K562 (cell line): Measurements from ENCODE around the gene CNOT10. TPM values are rescaled to one million over a fixed set of nuclear protein-coding genes. Genes with fewer than 3 reads are reported as not detected.

ENCODE experiments used
- C11orf30 ChIP-seq: fragments of 450-650 bp; IDR thresholded peaks from 2 replicates; pipeline ENCODE4 v1.6.1; 2016; ENCODE audit warnings: low read depth, mild to moderate bottlenecking
- CAMTA2 ChIP-seq: fragments of 250-450 bp; sonication (Bioruptor Pico); conservative IDR thresholded peaks from 2 replicates; pipeline ENCODE4 v1.5.1; 2022
- CHD2 ChIP-seq: IDR thresholded peaks from 2 replicates; pipeline ENCODE4 v1.6.1; 2011; ENCODE audit warnings: low read depth, low read length
- CREB1 ChIP-seq, 2 experiments: sonication (generic) in 1 of 2; formaldehyde crosslinking in 1 of 2; IDR thresholded peaks; 2 replicates each; pipeline versions ENCODE4 v1.6.1 to v1.8.0; 2012 to 2022; ENCODE audit warnings: inconsistent platforms in 1 of 2, mild to moderate bottlenecking in 1 of 2, missing genetic modification reagents in 1 of 2, moderate library complexity in 1 of 2
- GABPB1 ChIP-seq: sonication (generic); formaldehyde crosslinking; IDR thresholded peaks from 2 replicates; pipeline ENCODE4 v1.8.0; 2022; ENCODE audit warnings: mild to moderate bottlenecking, missing genetic modification reagents
- MED1 ChIP-seq: sonication (generic); formaldehyde crosslinking; IDR thresholded peaks from 2 replicates; pipeline ENCODE4 v1.8.1; 2023; ENCODE audit warnings: missing genetic modification reagents, borderline replicate concordance
- POLR2G ChIP-seq: fragments of 200-400 bp; formaldehyde crosslinking; IDR thresholded peaks from 2 replicates; pipeline ENCODE4 v1.6.1; 2017; ENCODE audit warnings: low read depth, mild to moderate bottlenecking, antibody characterized with exemption, low read length, moderate library complexity
- POLR3G ChIP-seq: IDR thresholded peaks from 2 replicates; pipeline ENCODE4 v1.6.1; 2011; ENCODE audit not compliant: insufficient read length, insufficient replicate concordance; ENCODE audit errors: extremely low read depth
- RNF2 ChIP-seq: sonication (generic); IDR thresholded peaks from 2 replicates; pipeline ENCODE4 v1.6.1; 2016
- TBL1XR1 ChIP-seq, 2 experiments: IDR thresholded peaks; 2 replicates each; pipeline ENCODE4 v1.6.1; 2012; ENCODE audit warnings: improper control_type of control experiment in 2 of 2, low read length in 2 of 2, mild to moderate bottlenecking in 1 of 2
- THAP12 ChIP-seq: fragments of 250-450 bp; sonication (Bioruptor Pico); IDR thresholded peaks from 2 replicates; pipeline ENCODE4 v1.9.0; 2021; ENCODE audit warnings: mild to moderate bottlenecking, inconsistent platforms
- TOE1 ChIP-seq, 2 experiments: fragments of 450-650 bp in 1 of 2; sonication (generic) in 1 of 2; formaldehyde crosslinking in 1 of 2; IDR thresholded peaks; 2 replicates each; pipeline versions ENCODE4 v1.7.1 to v1.8.0; 2016 to 2022; ENCODE audit warnings: borderline replicate concordance in 2 of 2, mild to moderate bottlenecking in 2 of 2, antibody characterized with exemption in 1 of 2, inconsistent platforms in 1 of 2, low read depth in 1 of 2, missing genetic modification reagents in 1 of 2, moderate library complexity in 1 of 2
- USF2 ChIP-seq: sonication (generic); formaldehyde crosslinking; IDR thresholded peaks from 2 replicates; pipeline ENCODE4 v1.5.0; 2020; ENCODE audit warnings: missing genetic modification reagents
- ZC3H8 ChIP-seq: fragments of 450-650 bp; IDR thresholded peaks from 2 replicates; pipeline ENCODE4 v1.6.1; 2017
- ZEB2 ChIP-seq: fragments of 450-650 bp; IDR thresholded peaks from 2 replicates; pipeline ENCODE4 v1.6.1; 2016
- ZMIZ1 ChIP-seq, 2 experiments: fragments of 150-350 bp in 1 of 2; IDR thresholded peaks; 2 replicates each; pipeline ENCODE4 v1.6.1; 2012 to 2016; ENCODE audit warnings: low read depth in 2 of 2, low read length in 2 of 2, mild to moderate bottlenecking in 1 of 2, moderate library complexity in 1 of 2
- ZNF41 ChIP-seq: fragments of 250-450 bp; sonication (Bioruptor Pico); conservative IDR thresholded peaks from 2 replicates; pipeline ENCODE4 v1.4.0; 2020; ENCODE audit warnings: mild to moderate bottlenecking
- ZNF445 ChIP-seq: fragments of 250-450 bp; sonication (Bioruptor Pico); IDR thresholded peaks from 2 replicates; pipeline ENCODE4 v1.4.0; 2020; ENCODE audit warnings: low read depth, mild to moderate bottlenecking, moderate library complexity
- ZNF77 ChIP-seq: fragments of 250-450 bp; sonication (Bioruptor Pico); IDR thresholded peaks from 2 replicates; pipeline ENCODE4 v1.5.0; 2020
- polyA plus RNA-seq, 8 experiments: library from polyadenylated mRNA; depleted of rRNA in 4 of 8; stranded (reverse) in 5 of 8; unstranded in 3 of 8; fragments of >200 nt; fragmentation: Nextera tagmentation in 2 of 8; fragmentation: Illumina TruSeq in 1 of 8; extraction: Ambion mirVana in 2 of 8; extraction: Trizol in 1 of 8; gene quantifications; 2 replicates each; pipeline versions ENCODE4 v1.2.1 to v1.2.3, GENCODE V29; 2011 to 2014; ENCODE audit warnings: inconsistent platforms in 1 of 8, missing spikeins in 1 of 8
- total RNA-seq, 7 experiments: library from RNA; depleted of rRNA in 6 of 7; stranded (reverse); fragments of >200 nt in 6 of 7; fragmentation: Illumina TruSeq in 2 of 7; extraction: Trizol in 2 of 7; gene quantifications; 2 replicates each; pipeline versions ENCODE4 v1.2.1 to v1.2.3, GENCODE V29; 2011 to 2021; ENCODE audit warnings: low replicate concordance in 1 of 7

The CNOT10 gene
- total and polyA plus RNA-seq, 9 of the 15 experiments (the other 6 are each of a cell fraction or from before 2014, with no cell fraction given): 35.7 to 114 (median 81.9) TPM

GRCh38 chr3:32703491-32703972 lies 18.5 kb downstream of the CNOT10 start (continued):
- TF ChIP-seq ZNF77 (CRISPR knock-in tag): no peak
- TF ChIP-seq ZEB2: peak; percentile 50; the same call in 1 of the 2 replicates
- no peak for TF ChIP-seq MED1 (CRISPR knock-in tag)
- no peak for TF ChIP-seq USF2 (CRISPR knock-in tag)
- no peak for TF ChIP-seq ZMIZ1 (IDR thresholded peaks at IDR 0.05; ENCODE audit: low read depth in 2 of 2, low read length in 2 of 2)
- no peak for TF ChIP-seq TBL1XR1 (IDR thresholded peaks at IDR 0.05; ENCODE audit: low read length in 2 of 2)
- no peak for TF ChIP-seq POLR3G
- no peak for TF ChIP-seq ZNF445 (CRISPR knock-in tag)
- TF ChIP-seq TOE1 (IDR thresholded peaks at IDR 0.05; ENCODE audit: borderline replicate concordance): no peak
- no peak for TF ChIP-seq TOE1 (CRISPR knock-in tag; IDR thresholded peaks at IDR 0.05; ENCODE audit: borderline replicate concordance, low read depth)
- no peak for TF ChIP-seq C11orf30
- no peak for TF ChIP-seq CREB1 (IDR thresholded peaks at IDR 0.05)
- TF ChIP-seq CREB1 (CRISPR knock-in tag; IDR thresholded peaks at IDR 0.05): no peak
- no peak for TF ChIP-seq CHD2
- TF ChIP-seq ZC3H8: no peak
- TF ChIP-seq THAP12 (CRISPR knock-in tag): no peak
- no peak for TF ChIP-seq CAMTA2 (CRISPR knock-in tag)
- no peak for TF ChIP-seq POLR2G
- no peak for TF ChIP-seq RNF2
- TF ChIP-seq GABPB1: no peak
- no peak for TF ChIP-seq ZNF41 (CRISPR knock-in tag)
